ENCODE measurements around the gene NPAS1.

The NPAS1 gene

DNA sequence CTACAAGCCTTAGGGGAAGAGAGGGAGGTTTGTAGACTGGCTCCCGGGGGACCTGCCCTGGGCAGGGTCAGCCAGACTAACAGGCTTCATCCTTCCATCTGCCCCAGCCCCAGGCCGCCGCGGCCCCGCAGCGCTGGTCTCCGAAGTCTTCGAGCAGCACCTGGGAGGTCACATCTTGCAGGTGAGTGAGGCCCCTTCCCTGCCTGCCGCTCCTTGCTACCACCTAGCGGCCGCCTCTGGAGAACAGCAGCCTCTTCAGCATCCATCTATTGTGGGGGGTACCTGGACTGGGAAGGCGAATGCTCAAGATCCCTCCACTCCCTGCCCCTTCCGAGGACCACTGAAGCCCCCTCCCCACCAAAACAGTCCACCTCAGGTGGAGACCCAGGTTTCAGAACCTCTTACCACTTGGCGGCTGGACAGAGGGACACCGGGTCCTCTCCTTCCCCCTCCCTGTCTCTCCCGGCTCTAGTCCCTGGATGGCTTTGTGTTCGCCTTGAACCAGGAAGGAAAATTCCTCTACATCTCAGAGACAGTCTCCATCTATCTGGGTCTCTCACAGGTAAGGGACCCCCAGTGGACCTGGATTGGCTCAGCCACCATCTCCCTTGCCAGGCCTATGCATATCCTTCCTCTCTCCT, 12.7 kb downstream of the NPAS1 start:
- no peak overlapping the region for H3K27ac ChIP-seq
- TF ChIP-seq, protein P1, sequence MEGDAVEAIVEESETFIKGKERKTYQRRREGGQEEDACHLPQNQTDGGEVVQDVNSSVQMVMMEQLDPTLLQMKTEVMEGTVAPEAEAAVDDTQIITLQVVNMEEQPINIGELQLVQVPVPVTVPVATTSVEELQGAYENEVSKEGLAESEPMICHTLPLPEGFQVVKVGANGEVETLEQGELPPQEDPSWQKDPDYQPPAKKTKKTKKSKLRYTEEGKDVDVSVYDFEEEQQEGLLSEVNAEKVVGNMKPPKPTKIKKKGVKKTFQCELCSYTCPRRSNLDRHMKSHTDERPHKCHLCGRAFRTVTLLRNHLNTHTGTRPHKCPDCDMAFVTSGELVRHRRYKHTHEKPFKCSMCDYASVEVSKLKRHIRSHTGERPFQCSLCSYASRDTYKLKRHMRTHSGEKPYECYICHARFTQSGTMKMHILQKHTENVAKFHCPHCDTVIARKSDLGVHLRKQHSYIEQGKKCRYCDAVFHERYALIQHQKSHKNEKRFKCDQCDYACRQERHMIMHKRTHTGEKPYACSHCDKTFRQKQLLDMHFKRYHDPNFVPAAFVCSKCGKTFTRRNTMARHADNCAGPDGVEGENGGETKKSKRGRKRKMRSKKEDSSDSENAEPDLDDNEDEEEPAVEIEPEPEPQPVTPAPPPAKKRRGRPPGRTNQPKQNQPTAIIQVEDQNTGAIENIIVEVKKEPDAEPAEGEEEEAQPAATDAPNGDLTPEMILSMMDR (conservative IDR thresholded peaks at IDR 0.05) = peak; percentile 98

DNA sequence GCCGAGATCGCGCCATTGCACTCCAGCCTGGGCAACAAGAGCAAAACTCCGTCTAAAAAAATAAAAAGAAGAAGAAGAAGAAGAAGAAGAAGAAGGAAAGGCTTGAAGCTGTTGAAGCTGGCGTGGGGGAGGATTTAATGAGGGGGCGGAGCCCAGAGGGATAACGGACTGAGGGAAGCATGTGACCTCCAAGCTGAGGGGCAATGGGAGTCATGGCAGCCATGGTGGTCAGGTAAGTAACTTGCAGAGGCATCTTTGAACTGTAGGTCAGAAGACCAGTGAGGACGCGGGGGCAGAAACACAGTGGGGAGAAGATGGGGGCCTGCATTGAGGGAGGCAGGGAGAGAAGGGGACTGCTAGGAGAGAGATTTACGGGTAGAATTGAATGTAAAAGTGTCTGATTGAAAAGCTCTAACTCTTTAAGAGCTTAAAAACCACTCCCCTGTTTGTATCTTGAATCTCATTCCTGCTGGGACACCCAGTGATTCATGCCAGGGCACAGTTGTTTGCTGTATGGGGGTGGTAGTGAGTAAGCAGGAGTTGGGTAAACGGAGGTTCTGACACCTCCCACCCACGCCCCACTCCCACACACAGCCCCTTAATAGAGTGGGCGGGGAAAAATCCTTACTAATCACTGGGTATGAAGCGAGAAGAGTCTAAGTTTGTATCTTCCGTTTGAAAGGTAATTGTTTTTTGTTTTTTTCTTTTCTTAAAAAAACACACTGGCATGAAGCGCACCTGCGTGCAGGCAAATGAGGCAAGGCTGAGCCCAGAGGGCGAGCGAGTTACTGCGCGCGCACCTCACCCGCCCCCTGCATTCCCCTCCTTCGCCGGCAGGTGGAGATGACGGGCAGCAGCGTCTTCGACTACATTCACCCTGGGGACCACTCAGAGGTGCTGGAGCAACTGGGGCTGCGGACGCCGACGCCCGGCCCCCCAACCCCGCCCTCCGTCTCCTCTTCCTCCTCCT, 15.8 kb downstream of the NPAS1 start:
- TF ChIP-seq, protein P1 (conservative IDR thresholded peaks at IDR 0.05) = peak; percentile 97
- peak overlapping the region; percentile 77 for H3K27ac ChIP-seq

DNA sequence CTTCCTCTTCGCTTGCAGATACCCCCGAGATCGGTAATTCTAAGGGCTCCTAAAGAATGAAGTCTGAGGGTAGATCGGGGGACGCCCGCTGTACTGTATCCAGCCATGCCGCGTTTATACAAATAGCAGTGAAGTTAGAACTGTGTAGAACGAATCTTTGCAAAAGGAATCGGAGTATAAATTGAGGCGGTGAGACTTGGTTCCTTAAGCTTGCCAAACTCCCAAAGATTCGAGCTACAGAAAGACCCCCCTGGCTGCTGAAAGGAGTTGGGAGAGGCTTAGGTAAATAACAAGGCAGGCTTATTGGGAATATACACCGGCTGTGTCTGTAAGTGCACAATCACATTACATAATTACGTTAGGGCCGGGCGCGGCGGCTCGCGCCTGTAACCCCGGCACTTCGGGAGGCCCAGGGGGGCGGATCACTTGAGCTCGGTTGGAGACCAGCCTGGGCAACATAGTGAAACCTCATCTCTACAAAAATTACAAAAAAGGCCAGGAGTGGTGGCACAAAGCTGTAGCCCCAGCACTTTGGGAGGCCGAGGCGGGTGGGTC, 16.5 kb downstream of the NPAS1 start:
- TF ChIP-seq, protein P1 (conservative IDR thresholded peaks at IDR 0.05) = no peak; the same call in none of the 2 replicates
- peak overlapping the region; percentile 77 for H3K27ac ChIP-seq

DNA sequence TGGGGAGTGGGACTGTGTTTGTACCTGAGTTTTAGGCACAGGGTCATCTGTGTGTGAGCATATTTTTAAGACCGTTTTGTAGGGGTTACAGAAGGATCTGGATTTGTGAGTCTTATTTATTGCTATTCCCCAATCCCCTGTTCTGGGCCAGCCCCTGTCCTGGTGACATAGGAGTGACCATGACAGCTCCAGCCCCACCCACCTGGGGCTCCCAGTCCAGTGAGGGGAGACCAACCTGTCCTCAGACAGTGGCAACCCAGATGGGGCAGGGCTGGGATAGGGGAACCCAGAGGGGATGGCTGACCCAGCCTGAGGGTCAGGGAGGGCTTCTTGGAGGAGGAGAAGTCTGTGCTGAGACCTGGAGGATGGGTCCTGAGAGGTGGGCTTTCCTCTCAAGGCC, 18.1 kb downstream of the NPAS1 start:
- H3K27ac ChIP-seq = no peak overlapping the region
- TF ChIP-seq, protein P1 (conservative IDR thresholded peaks at IDR 0.05) = no peak

DNA sequence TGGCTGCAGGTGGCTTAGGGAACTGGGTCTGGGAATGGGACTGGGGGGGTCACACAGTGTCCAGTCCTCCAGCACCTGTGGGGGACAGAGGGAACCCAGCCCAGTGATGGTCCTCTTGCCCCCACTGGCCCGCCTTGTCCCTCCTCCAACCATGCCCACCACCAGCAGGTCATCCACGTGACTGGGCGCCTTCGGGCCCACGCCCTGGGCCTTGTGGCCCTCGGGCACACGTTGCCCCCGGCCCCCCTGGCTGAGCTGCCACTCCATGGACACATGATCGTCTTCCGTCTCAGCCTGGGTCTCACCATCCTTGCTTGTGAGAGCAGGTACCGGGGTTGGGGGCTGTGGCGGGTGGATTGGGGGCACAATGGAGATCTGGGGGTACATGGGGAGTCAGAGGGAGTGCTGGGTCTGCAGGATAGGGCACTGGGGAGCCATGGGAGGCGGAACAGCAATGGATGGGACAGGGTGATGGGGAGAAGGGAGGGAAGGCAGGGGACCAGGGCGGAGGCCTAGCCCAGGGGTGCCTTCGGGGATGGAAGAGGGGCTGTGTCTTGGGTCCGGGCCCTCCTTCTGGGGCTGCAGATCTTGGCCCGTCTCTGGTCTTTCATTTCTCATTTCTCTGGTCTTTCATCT, 19.7 kb downstream of the NPAS1 start:
- TF ChIP-seq, protein P1 (conservative IDR thresholded peaks at IDR 0.05) = no peak
- H3K27ac ChIP-seq = no peak overlapping the region

DNA sequence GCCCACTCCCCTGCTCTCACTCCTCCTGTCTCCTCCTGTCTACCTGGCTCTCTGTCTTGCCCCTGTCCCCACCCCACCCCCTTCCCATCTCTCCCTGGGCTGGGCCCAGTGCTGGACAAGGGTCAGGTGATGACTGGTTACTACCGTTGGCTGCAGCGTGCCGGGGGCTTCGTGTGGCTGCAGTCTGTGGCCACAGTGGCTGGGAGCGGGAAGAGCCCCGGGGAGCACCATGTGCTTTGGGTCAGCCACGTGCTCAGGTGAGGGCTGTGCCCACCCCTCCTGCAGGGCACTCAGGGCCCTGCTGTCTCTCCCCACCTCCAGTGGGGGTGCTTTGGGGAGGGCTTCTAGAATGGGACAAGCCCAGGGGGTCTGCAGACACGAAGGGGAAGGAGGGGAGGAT, 21.2 kb downstream of the NPAS1 start:
- no peak overlapping the region for H3K27ac ChIP-seq
- TF ChIP-seq, protein P1 (conservative IDR thresholded peaks at IDR 0.05) = no peak

Measured in VCaP (cell line).